Right cardiac atrium (tissue), 5 donors: Measurements from ENCODE around the gene NTN5. TPM values are rescaled to one million over a fixed set of nuclear protein-coding genes. Genes with fewer than 3 reads are reported as not detected.
"Not testable (repeated sequence)": the region's sequence is repeated elsewhere in the genome, so short reads cannot be mapped to it uniquely, and the experiment has no call there.

Experiments used
- ATAC-seq, 2 donors: fragments of 200-7000 bp; cut with Tn5 transposase; one replicate each; pipeline versions ENCODE4 v1.8.0 to v1.9.1; 2020; ENCODE audit warnings: moderate library complexity in 2 of 2, mild to moderate bottlenecking in 1 of 2
- DNase-seq, 3 donors: peaks; one replicate each; pipeline ENCODE4 v3.0.0-alpha.2; 2020
- H3K27ac ChIP-seq: one replicate; pipeline ENCODE4 v1.5.1; 2013; ENCODE audit warnings: mild to moderate bottlenecking, low read length, control low read depth, moderate library complexity
- H3K27me3 ChIP-seq: one replicate; pipeline ENCODE4 v1.6.1; 2013; ENCODE audit not compliant: control insufficient read depth, insufficient read depth
- H3K4me1 ChIP-seq: one replicate; pipeline ENCODE4 v1.6.1; 2013; ENCODE audit warnings: low read length; ENCODE audit not compliant: control insufficient read depth, insufficient read depth
- H3K4me3 ChIP-seq: one replicate; pipeline ENCODE4 v1.5.1; 2013; ENCODE audit warnings: low read length, control low read depth
- H3K9me3 ChIP-seq: one replicate; pipeline ENCODE4 v1.6.1; 2013; ENCODE audit warnings: low read length; ENCODE audit not compliant: control insufficient read depth
- WGBS: extraction: QIAGEN DNeasy Blood & Tissue Kit; methylation state at CpG from one replicate; pipeline ENCODE4 v1.1.7; 2013; 5-methylcytosine and 5-hydroxymethylcytosine counted together
- intact Hi-C, 4 donors: fragments of 100-400 bp; cut with DNase I; formaldehyde crosslinking; loops; one replicate each; pipeline versions ENCODE4 v1.11.0 to v1.14.0; 2022 to 2023
- polyA plus RNA-seq: library from polyadenylated mRNA; stranded (reverse); fragments of 200-250 nt; gene quantifications from one replicate; pipeline ENCODE4 v1.2.3, GENCODE V29; 2013
- total RNA-seq, 4 donors: library from RNA; stranded (reverse); fragmentation: NEBNext Ultra II Directional; extraction: Animal tissue kit (Norgen Biotek cat#: 25700); gene quantifications; one replicate each; pipeline ENCODE4 v1.2.1, GENCODE V29; 2021
- donor health status: healthy with polysubstance abuse.
- donor health status: DM: no; HTN: yes; CAD: no.
- donor health status: DM: no; HTN: no; CAD: no.
- donor health status: DM: no; HTN: yes; CAD: no; lungs with severe emphysema.
- donor health status: DM: yes; HTN: yes; CAD: no.

NTN5 gene
- total and polyA plus RNA-seq, 5 donors = 0.14 to 0.94 (median 0.43) TPM

DNA sequence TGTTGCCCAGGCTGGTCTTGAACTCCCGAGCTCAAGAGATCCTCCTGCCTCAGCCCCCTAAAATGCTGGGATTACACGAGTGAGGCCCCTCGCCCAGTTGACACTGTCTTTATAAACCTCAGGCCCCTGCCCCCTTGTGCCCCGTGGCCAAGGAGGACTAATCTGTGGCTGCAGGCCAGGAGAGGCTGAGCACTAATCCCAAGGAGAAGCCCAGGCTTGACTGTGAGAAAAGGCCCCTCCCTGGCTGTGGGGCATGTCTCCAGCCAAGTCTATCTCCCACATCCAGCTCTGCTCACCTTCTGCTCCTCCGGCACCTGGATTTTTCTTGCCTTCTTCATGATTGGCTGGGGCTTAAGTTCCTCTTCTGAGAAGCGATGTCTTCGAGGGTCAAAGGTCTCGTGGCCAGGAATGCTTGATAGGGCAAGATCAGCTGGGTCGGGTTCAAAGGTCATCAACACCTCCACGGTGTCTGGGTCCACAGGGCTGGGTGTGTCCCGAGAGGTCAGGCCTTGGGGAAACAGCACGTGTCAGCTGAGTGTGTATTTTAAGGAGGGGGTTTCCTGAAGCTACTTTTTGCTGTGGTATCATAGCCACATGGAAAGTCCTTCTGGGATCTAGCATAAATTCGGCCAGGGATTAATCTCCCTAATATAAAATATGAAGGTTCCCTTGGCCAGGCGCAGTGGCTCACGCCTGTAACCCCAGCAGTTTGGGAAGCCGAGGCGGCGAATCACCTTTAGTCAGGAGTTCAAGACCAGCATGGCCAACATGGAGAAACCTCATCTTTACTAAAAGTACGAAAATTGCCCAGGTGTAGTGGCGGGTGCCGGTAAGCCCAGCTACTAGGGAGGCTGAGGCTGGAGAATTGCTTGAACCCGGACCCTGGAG lies 39.4 kb downstream of the NTN5 start:
- WGBS = 72% methylated on average over 22 of the region's 22 CpGs
- Histone ChIP-seq H3K9me3 (no peaks in the 10 kb centered on the region), H3K27me3 (no peaks in the 10 kb centered on the region), H3K4me1 (peaks cover 7% of the 10 kb centered on the region), H3K4me3 (no peak overlapping the region), H3K27ac (peak overlapping the region; percentile 73)
- DNase-seq = peak; percentile 38 to 71 (median 68)
- no peak for ATAC-seq
- intact Hi-C loops = no loop called here

GRCh38 chr19:48632692-48633147 lies 40.1 kb downstream of the NTN5 start:
- H3K4me1 ChIP-seq = peaks cover 7% of the 10 kb centered on the region
- peak in 1 of 3 donors; percentile 44 for DNase-seq
- intact Hi-C loops = no loop called here

DNA sequence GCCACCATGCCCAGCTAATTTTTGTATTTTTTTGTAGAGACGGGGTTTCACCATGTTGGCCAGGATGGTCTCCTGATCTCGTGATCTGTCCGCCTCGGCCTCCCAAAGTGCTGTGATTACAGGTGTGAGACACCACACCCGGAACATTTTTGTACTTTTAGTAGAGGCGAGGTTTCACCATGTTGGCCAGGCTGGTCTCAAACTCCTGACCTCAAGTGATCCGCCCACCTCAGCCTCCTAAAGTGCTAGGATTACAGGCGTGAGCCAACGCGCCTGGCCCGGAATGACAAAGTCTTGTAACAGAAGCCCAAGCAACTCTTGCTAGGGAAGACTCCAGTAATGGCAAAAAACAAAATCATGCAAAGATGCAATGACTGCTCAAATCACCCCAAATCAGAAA lies 40.5 kb downstream of the NTN5 start:
- H3K27ac ChIP-seq, DNase-seq, H3K4me3 ChIP-seq, intact Hi-C loops, H3K4me1 ChIP-seq, H3K27me3 ChIP-seq, H3K9me3 ChIP-seq, ATAC-seq: not testable (repeated sequence)
- 91% methylated on average over 11 of the region's 11 CpGs for WGBS

More at GRCh38 chr19:48632692-48633147, 40.1 kb downstream of the NTN5 start:
- Histone ChIP-seq H3K4me3 (no peak overlapping the region), H3K27ac (no peak overlapping the region), H3K9me3 (no peaks in the 10 kb centered on the region), H3K27me3 (no peaks in the 10 kb centered on the region)
- no peak for ATAC-seq

- intact Hi-C loops = no loop called here
- Histone ChIP-seq H3K4me3 (no peak overlapping the region), H3K4me1 (peaks cover 7% of the 10 kb centered on the region), H3K27me3 (no peaks in the 10 kb centered on the region), H3K9me3 (no peaks in the 10 kb centered on the region), H3K27ac (peak overlapping the region; percentile 86)
- 56% methylated on average over 3 of the region's 3 CpGs for WGBS
- DNase-seq (no peak), ATAC-seq (no peak)
Measured at GRCh38 chr19:48631225-48631624, 41.6 kb downstream of the NTN5 start.

DNA sequence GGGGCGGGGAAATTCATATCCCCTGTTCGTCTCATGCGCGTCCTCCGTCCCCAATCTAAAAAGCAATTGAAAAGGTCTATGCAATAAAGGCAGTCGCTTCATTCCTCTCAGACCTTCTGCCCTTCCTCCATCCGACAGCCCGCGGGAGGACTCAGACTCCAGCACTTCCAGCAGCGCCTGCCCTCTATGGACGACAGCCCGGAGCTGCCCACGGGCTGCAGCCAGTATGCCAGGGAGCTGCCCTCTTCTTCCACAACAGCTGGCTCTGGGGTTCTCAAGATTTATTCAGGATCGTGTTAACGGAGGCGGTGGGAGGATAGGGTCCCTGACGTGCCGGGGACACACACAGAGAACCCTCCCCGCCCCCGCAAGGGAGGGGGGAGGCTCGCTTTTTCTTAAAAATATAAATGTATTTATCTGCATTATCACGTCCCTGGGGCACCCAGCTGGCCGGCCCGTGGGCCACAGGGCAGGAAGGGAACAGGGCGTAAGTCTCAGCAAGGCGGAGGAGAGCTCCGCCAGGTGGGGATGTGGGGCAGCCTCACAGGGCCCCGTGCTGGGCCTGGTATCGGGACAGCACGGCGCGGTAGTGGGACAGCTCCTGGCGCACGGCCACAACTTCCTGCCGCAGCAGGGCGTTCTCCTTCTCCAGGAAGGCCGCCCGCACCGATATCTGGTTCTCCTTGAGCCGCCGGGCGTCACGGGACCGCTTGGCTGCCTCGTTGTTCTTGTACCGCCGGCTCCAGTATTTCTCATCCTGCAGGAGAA lies 42.3 kb downstream of the NTN5 start:
- no peaks in the 10 kb centered on the region for H3K9me3 ChIP-seq
- peaks cover 7% of the 10 kb centered on the region for H3K4me1 ChIP-seq
- DNase-seq = peak; percentile 88 to 96 (median 94)
- 14% methylated on average over 47 of the region's 47 CpGs for WGBS
- H3K27ac ChIP-seq = peak overlapping the region; percentile 86
- peak; percentile 32 to 44 for ATAC-seq
- H3K27me3 ChIP-seq = no peaks in the 10 kb centered on the region
- H3K4me3 ChIP-seq = no peak overlapping the region
- intact Hi-C loops = no loop called here

- ATAC-seq (peak; percentile 37 to 54), DNase-seq (peak; percentile 76 to 88 (median 88))
- H3K4me3 ChIP-seq = no peak overlapping the region
- intact Hi-C loops = no loop called here
- H3K4me1 ChIP-seq = peaks cover 4% of the 10 kb centered on the region
- H3K9me3 ChIP-seq = no peaks in the 10 kb centered on the region
- 52% methylated on average over 48 of the region's 48 CpGs for WGBS
- peak overlapping the region; percentile 86 for H3K27ac ChIP-seq
- no peaks in the 10 kb centered on the region for H3K27me3 ChIP-seq
Measured at GRCh38 chr19:48629599-48630295, 43.1 kb downstream of the NTN5 start.

GRCh38 chr19:48629297-48629598 lies 43.6 kb downstream of the NTN5 start:
- Histone ChIP-seq H3K27me3 (no peaks in the 10 kb centered on the region), H3K9me3 (no peaks in the 10 kb centered on the region), H3K4me1 (peaks cover 2% of the 10 kb centered on the region), H3K4me3 (no peak overlapping the region), H3K27ac (no peak overlapping the region)
- ATAC-seq = no peak
- WGBS = 88% methylated on average over 22 of the region's 22 CpGs
- intact Hi-C loops = no loop called here
- DNase-seq = peak in 2 of 3 donors; percentile 64 to 77

DNA sequence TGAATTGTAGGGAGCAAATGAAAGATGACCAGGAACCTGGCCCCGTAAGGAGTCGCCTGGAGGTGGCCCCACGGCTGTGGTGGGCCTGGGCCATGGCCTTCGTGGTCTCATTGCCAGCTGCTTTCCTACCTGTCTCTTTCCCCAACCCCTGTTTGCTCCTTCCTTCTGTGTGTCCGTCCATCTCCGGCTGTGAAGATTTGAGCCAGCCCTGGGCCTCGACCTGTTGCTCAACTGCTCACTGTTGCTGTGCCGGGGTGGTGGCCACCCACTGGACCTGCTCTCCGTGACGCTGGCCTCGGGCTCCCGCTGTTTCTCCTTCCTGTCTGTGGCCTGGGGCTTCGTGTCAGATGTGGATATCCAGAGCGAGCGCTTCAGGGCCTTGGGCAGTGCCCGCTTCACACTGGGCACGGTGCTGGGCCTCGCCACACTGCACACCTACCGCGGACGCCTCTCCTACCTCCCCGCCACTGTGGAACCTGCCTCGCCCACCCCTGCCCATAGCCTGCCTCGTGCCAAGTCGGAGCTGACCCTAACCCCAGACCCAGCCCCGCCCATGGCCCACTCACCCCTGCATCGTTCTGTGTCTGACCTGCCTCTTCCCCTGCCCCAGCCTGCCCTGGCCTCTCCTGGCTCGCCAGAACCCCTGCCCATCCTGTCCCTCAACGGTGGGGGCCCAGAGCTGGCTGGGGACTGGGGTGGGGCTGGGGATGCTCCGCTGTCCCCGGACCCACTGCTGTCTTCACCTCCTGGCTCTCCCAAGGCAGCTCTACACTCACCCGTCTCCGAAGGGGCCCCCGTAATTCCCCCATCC lies 44.1 kb downstream of the NTN5 start:
- 76% methylated on average over 34 of the region's 34 CpGs for WGBS
- Histone ChIP-seq H3K4me3 (no peak overlapping the region), H3K4me1 (peaks cover 2% of the 10 kb centered on the region), H3K27me3 (no peaks in the 10 kb centered on the region), H3K27ac (no peak overlapping the region), H3K9me3 (no peaks in the 10 kb centered on the region)
- intact Hi-C loops = no loop called here
- ATAC-seq (no peak), DNase-seq (peak; percentile 32 to 75 (median 74))

DNA sequence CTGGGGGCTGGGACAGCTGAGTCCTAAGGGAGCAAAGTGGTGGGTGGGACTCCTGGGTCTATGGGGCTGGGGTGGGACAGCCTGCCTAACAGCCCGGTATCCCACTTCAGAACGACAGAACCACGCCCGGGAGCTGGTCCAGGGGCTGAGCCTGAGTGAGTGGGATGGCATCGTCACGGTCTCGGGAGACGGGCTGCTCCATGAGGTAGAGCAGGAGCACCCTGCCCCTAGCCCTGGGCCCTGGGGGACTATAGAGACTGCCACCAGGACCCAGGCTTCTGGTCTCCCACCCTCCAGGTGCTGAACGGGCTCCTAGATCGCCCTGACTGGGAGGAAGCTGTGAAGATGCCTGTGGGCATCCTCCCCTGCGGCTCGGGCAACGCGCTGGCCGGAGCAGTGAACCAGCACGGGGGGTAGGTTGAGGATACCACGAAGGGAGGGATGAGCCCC lies 44.9 kb downstream of the NTN5 start:
- Histone ChIP-seq H3K4me3 (no peak overlapping the region), H3K9me3 (no peaks in the 10 kb centered on the region), H3K4me1 (peaks cover 2% of the 10 kb centered on the region), H3K27me3 (no peaks in the 10 kb centered on the region), H3K27ac (no peak overlapping the region)
- intact Hi-C loops = no loop called here
- 80% methylated on average over 17 of the region's 17 CpGs for WGBS
- ATAC-seq (no peak), DNase-seq (no peak)

DNA sequence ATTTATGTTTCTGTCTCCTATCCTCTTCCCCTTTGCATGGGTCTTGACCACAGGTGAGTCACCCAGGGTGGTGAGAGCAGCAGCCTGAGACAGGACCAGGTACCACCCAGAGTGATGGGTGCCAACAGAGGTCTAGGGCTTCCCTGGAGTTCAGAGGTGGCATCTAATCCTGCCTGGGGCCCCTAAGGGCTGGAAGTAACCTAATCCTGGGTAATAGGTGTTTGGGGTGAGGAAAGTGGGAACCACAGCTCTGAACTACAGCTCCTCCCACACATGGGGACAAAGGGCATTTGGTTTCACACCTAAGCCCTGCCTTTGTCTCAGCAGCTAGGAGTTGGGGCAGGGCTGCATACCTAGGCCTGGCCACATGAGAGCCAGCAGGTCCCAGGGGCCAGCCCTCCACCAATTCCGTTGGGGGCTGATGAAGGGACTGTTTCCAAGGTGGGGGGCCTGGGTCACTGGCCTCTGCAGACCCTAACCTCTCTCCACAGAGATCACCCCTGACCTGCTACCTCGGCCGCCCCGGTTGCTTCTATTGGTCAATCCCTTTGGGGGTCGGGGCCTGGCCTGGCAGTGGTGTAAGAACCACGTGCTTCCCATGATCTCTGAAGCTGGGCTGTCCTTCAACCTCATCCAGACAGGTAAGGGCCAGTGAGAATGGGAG lies 45.5 kb downstream of the NTN5 start:
- Histone ChIP-seq H3K27me3 (no peaks in the 10 kb centered on the region), H3K27ac (no peak overlapping the region), H3K4me1 (peaks cover 2% of the 10 kb centered on the region), H3K4me3 (no peak overlapping the region), H3K9me3 (no peaks in the 10 kb centered on the region)
- ATAC-seq = no peak
- 78% methylated on average over 6 of the region's 6 CpGs for WGBS
- DNase-seq = no peak
- intact Hi-C loops = no loop called here
